Neural crest cell (in vitro differentiated cells): ENCODE measurements around the gene VWC2L. TPM values are rescaled to one million over a fixed set of nuclear protein-coding genes. Genes with fewer than 3 reads are reported as not detected.

Experiments
- DNase-seq: peaks from one replicate; pipeline ENCODE4 v3.0.0; 2021; ENCODE audit warnings: low read depth, mixed read lengths, low spot score
- H3K27ac Mint-ChIP-seq: one replicate; pipeline ENCODE4 v1.8.0; 2021; ENCODE audit warnings: mild to moderate bottlenecking, mixed read lengths; ENCODE audit not compliant: unreplicated experiment
- H3K27me3 Mint-ChIP-seq: 2 replicates; pipeline ENCODE4 v1.8.0; 2021; ENCODE audit warnings: low read depth, mild to moderate bottlenecking, mixed read lengths
- H3K36me3 Mint-ChIP-seq: 2 replicates; pipeline ENCODE4 v1.8.0; 2021; ENCODE audit warnings: low read depth, mild to moderate bottlenecking, mixed read lengths
- H3K4me1 Mint-ChIP-seq: 2 replicates; pipeline ENCODE4 v1.8.0; 2021; ENCODE audit warnings: mixed read lengths
- H3K4me3 Mint-ChIP-seq: one replicate; pipeline ENCODE4 v1.8.0; 2021; ENCODE audit warnings: mild to moderate bottlenecking, mixed read lengths
- H3K9me3 Mint-ChIP-seq: 2 replicates; pipeline ENCODE4 v1.8.0; 2021; ENCODE audit warnings: mixed read lengths
- total RNA-seq: library from RNA; stranded (reverse); gene quantifications from 2 replicates; pipeline ENCODE4 v1.2.1, GENCODE V29; 2021
- TF ChIP-seq, protein P1 (sequence below): fragments of 200-600 bp; sonication (generic); conservative IDR thresholded peaks from 2 replicates; pipeline ENCODE4 v1.5.0; 2021; ENCODE audit warnings: antibody characterized with exemption, mild to moderate bottlenecking

The VWC2L gene
- total RNA-seq, 1 donor from 2014 or later = 0.23 TPM

DNA sequence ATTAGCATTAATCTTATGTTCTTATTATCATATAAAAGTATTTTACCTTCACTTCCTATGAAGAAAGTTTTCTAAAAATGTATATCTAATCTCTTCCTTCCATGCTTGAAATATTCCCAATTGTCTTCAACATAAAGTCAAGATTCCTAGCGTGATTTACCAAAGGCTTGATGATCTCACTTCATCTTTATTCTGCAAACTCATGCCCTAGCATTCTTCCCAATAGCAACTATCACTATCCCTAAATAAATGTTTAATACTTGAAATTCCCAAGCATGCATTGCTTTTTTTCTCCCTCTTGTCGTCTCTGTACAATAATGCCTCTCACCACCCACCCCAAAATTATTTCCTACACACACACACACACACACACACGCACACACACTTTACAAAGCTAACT is 125.8 kb downstream of the VWC2L start:
- H3K27me3 Mint-ChIP-seq = no peaks in the 10 kb centered on the region
- no peaks in the 10 kb centered on the region for H3K36me3 Mint-ChIP-seq
- no peaks in the 10 kb centered on the region for H3K9me3 Mint-ChIP-seq
- no peak overlapping the region for H3K27ac Mint-ChIP-seq
- H3K4me1 Mint-ChIP-seq = no peaks in the 10 kb centered on the region
- H3K4me3 Mint-ChIP-seq = no peak overlapping the region
- TF ChIP-seq, protein P1, sequence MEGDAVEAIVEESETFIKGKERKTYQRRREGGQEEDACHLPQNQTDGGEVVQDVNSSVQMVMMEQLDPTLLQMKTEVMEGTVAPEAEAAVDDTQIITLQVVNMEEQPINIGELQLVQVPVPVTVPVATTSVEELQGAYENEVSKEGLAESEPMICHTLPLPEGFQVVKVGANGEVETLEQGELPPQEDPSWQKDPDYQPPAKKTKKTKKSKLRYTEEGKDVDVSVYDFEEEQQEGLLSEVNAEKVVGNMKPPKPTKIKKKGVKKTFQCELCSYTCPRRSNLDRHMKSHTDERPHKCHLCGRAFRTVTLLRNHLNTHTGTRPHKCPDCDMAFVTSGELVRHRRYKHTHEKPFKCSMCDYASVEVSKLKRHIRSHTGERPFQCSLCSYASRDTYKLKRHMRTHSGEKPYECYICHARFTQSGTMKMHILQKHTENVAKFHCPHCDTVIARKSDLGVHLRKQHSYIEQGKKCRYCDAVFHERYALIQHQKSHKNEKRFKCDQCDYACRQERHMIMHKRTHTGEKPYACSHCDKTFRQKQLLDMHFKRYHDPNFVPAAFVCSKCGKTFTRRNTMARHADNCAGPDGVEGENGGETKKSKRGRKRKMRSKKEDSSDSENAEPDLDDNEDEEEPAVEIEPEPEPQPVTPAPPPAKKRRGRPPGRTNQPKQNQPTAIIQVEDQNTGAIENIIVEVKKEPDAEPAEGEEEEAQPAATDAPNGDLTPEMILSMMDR = no peak
- no peak for DNase-seq

DNA sequence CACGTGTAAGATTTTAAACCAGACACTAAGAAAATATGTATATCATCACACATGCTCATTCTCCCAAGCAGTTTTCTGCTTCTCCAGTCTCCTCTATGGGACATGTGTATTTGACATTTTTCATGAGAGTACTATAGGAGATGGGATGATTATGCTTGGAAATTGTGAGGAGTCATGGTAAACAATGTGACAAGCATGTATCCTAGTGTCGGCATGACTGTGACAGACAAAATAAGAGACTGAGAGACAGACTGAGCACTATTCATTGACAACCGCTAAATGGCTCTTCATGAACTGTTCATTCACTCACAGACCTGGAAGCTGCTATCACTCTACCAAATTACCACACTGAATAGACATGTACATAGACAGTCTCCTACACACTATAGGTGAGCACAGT is 127.1 kb downstream of the VWC2L start:
- DNase-seq = no peak
- no peaks in the 10 kb centered on the region for H3K36me3 Mint-ChIP-seq

DNA sequence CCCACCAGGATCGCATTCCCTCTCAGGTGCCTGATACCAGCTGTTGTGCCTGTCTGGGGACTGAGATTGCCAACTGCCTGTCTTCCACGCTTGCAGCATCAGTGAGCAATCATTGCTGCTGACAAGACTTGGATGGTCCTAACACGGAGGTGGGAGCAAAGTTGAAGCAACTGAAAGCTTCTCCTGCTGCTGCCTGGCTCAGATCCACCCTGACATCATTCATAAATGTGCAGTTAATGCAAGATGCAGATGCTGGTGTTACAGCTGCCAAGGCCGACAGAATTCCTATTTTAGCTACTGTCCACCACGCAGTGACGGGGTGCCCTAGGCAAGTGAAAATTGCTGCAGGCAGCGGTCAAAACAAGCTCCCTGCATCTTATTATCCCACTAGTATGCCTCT is 131.4 kb downstream of the VWC2L start:
- TF ChIP-seq, protein P1 = no peak
- H3K36me3 Mint-ChIP-seq = no peaks in the 10 kb centered on the region
- no peak overlapping the region for H3K27ac Mint-ChIP-seq
- H3K9me3 Mint-ChIP-seq = no peaks in the 10 kb centered on the region
- no peak overlapping the region for H3K4me3 Mint-ChIP-seq
- H3K27me3 Mint-ChIP-seq = no peaks in the 10 kb centered on the region
- DNase-seq = no peak
- H3K4me1 Mint-ChIP-seq = peaks cover 4% of the 10 kb centered on the region

More for the DNA sequence above, 127.1 kb downstream of the VWC2L start:
- no peak overlapping the region for H3K4me3 Mint-ChIP-seq
- H3K4me1 Mint-ChIP-seq = no peaks in the 10 kb centered on the region
- TF ChIP-seq, protein P1 = no peak
- no peak overlapping the region for H3K27ac Mint-ChIP-seq
- no peaks in the 10 kb centered on the region for H3K9me3 Mint-ChIP-seq
- H3K27me3 Mint-ChIP-seq = no peaks in the 10 kb centered on the region

DNA sequence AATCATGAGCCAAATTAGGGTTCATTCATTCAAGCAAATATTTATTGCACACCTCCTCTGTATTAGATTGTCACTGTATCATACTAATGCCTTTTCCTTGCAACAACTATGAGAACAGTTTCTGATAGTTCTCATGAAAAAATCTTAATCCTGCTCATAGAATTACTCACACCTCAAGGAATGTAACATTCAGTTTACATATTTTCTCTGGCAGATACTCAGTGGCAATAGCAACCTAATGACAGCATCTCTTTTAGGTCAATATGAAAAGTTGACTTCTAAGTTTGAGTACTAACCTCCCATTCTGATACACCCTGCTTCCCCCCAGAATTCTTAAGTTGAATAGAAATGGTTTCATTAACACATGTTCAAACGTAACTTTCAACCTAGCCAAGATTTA is 132.0 kb downstream of the VWC2L start:
- H3K9me3 Mint-ChIP-seq = no peaks in the 10 kb centered on the region
- DNase-seq = no peak
- no peaks in the 10 kb centered on the region for H3K27me3 Mint-ChIP-seq
- peaks cover 4% of the 10 kb centered on the region for H3K4me1 Mint-ChIP-seq
- H3K27ac Mint-ChIP-seq = no peak overlapping the region
- no peak overlapping the region for H3K4me3 Mint-ChIP-seq
- TF ChIP-seq, protein P1 = no peak
- no peaks in the 10 kb centered on the region for H3K36me3 Mint-ChIP-seq

DNA sequence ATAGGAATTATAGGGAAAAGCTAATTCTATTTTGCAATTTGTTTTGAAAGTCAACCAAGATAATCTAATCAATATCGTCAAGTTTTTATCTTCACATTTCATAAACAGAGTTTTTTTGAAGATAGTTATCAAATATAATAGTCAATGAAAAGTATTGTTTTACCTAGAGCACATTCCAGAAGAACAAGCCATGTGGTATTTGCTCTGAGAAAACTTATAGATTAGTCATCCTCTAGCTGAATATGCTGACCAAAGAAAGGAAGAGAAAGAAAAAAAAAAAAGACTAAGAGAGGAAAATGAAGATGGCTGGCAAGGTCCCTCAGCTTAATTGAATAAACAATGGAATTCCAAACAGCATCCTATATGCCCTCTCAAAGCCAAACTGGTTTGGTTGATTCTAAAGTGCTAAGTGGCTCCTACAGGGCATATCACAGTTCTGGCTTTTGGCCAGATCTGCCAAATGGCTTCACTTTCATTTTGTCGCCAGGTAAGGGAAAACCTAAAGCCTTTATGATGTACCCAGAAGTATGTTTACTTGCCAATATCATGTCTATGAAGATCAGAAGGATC is 132.6 kb downstream of the VWC2L start:
- TF ChIP-seq, protein P1 = no peak
- no peak for DNase-seq
- Mint-ChIP-seq H3K27ac (no peak overlapping the region), H3K4me3 (no peak overlapping the region), H3K9me3 (no peaks in the 10 kb centered on the region), H3K36me3 (no peaks in the 10 kb centered on the region), H3K27me3 (no peaks in the 10 kb centered on the region), H3K4me1 (peaks cover 4% of the 10 kb centered on the region)
